Activated CD4-positive, alpha-beta T cell treated with anti-CD3 and anti-CD28 coated beads, Interleukin-10, Interleukin-2, amounts not matched to agents 100 ng/mL and 50 ng/mL, durations not matched to agents 16 hours and 8 hours (primary cell): ENCODE data around the gene PLXNA1.

Experiments
- DNase-seq: peaks from one replicate; pipeline ENCODE4 v3.0.0-alpha.2; 2020

The PLXNA1 gene

GRCh38 chr3:127003175-127003555 lies 20.2 kb downstream of the PLXNA1 start:
- no peak for DNase-seq

- no peak for DNase-seq
Observed at GRCh38 chr3:127003601-127004280, 20.8 kb downstream of the PLXNA1 start.

GRCh38 chr3:127004641-127005397 lies 21.9 kb downstream of the PLXNA1 start:
- no peak for DNase-seq

GRCh38 chr3:127005864-127006500 lies 23.1 kb downstream of the PLXNA1 start:
- no peak for DNase-seq

GRCh38 chr3:127006781-127007436 lies 24.0 kb downstream of the PLXNA1 start:
- DNase-seq = no peak

GRCh38 chr3:127008236-127008635 lies 25.3 kb downstream of the PLXNA1 start:
- no peak for DNase-seq

- DNase-seq = no peak
Observed at GRCh38 chr3:127009531-127009930, 26.6 kb downstream of the PLXNA1 start.

- DNase-seq = no peak
Observed at GRCh38 chr3:127011270-127011992, 28.5 kb downstream of the PLXNA1 start.

GRCh38 chr3:127012091-127012490 lies 29.2 kb downstream of the PLXNA1 start:
- no peak for DNase-seq

GRCh38 chr3:127013181-127013580 lies 30.3 kb downstream of the PLXNA1 start:
- no peak for DNase-seq

GRCh38 chr3:127013758-127014535 lies 31.0 kb downstream of the PLXNA1 start:
- no peak for DNase-seq

GRCh38 chr3:127014536-127015281 lies 31.8 kb downstream of the PLXNA1 start:
- DNase-seq = no peak

GRCh38 chr3:127015282-127016042 lies 32.5 kb downstream of the PLXNA1 start:
- peak; percentile 4 for DNase-seq

- no peak for DNase-seq
Observed at GRCh38 chr3:127016043-127016343, 33.1 kb downstream of the PLXNA1 start.

- DNase-seq = no peak
Observed at GRCh38 chr3:127016461-127016860, 33.5 kb downstream of the PLXNA1 start.

GRCh38 chr3:127017229-127017628 lies 34.3 kb downstream of the PLXNA1 start:
- DNase-seq = no peak

- DNase-seq = no peak
Observed at GRCh38 chr3:127017781-127018180, 34.9 kb downstream of the PLXNA1 start.

- DNase-seq = no peak
Observed at GRCh38 chr3:127018306-127018828, 35.5 kb downstream of the PLXNA1 start.

- no peak for DNase-seq
Observed at GRCh38 chr3:127019449-127019848, 36.5 kb downstream of the PLXNA1 start.

GRCh38 chr3:127020543-127020942 lies 37.6 kb downstream of the PLXNA1 start:
- no peak for DNase-seq
